Keratinocyte (primary cell): ENCODE data around the gene CTNND2. TPM values are rescaled to one million over a fixed set of nuclear protein-coding genes. Genes with fewer than 3 reads are reported as not detected.

Experiments used
- DNase-seq: peaks from one replicate; pipeline ENCODE4 v3.0.0-alpha.2; 2011; ENCODE audit warnings: low read depth, missing footprints, low spot score
- FAIRE-seq: peaks from 2 replicates; lab custom pipeline; 2011; peaks lifted over from hg19 to GRCh38; lab: Jason Lieb, UNC
- H2AFZ ChIP-seq: 2 replicates; pipeline ENCODE4 v1.6.0; 2012; ENCODE audit warnings: low read length, control low read depth, inconsistent platforms; ENCODE audit not compliant: control insufficient read depth
- H3K27ac ChIP-seq: 2 replicates; pipeline ENCODE4 v1.5.1; 2011; ENCODE audit warnings: low read length; ENCODE audit not compliant: control insufficient read depth, insufficient read depth
- H3K27me3 ChIP-seq: 3 replicates; pipeline ENCODE4 v1.6.0; 2011; ENCODE audit warnings: low read length; ENCODE audit not compliant: control insufficient read depth, insufficient read depth; ENCODE audit errors: extremely low read depth
- H3K36me3 ChIP-seq, 2 experiments: 2 replicates in 1 of 2; 3 replicates in 1 of 2; pipeline ENCODE4 v1.5.1; 2011; ENCODE audit warnings: low read length in 2 of 2, mild to moderate bottlenecking in 1 of 2; ENCODE audit not compliant: control insufficient read depth in 2 of 2, insufficient read depth in 2 of 2; ENCODE audit errors: extremely low read depth in 1 of 2
- H3K4me1 ChIP-seq: 3 replicates; pipeline ENCODE4 v1.5.1; 2011; ENCODE audit warnings: low read length; ENCODE audit not compliant: control insufficient read depth, insufficient read depth; ENCODE audit errors: extremely low read depth
- H3K4me2 ChIP-seq: 3 replicates; pipeline ENCODE4 v1.6.0; 2011; ENCODE audit warnings: low read depth, low read length; ENCODE audit not compliant: control insufficient read depth, insufficient read depth; ENCODE audit errors: extremely low read depth
- H3K4me3 ChIP-seq, 3 experiments: fragments of 200-600 bp in 1 of 3; sonication (generic) in 1 of 3; 2 replicates in 2 of 3; 3 replicates in 1 of 3; pipeline ENCODE4 v1.5.1; 2011 to 2016; ENCODE audit warnings: low read length in 3 of 3, mild to moderate bottlenecking in 3 of 3, control low read depth in 2 of 3, inconsistent platforms in 1 of 3, low read depth in 1 of 3, mixed read lengths in 1 of 3, mixed run types in 1 of 3, moderate library complexity in 1 of 3; ENCODE audit not compliant: control insufficient read depth in 2 of 3, insufficient read depth in 2 of 3; ENCODE audit errors: extremely low read depth in 1 of 3
- H3K79me2 ChIP-seq: 2 replicates; pipeline ENCODE4 v1.6.0; 2012; ENCODE audit warnings: low read length; ENCODE audit not compliant: control insufficient read depth, insufficient read depth
- H3K9ac ChIP-seq: 3 replicates; pipeline ENCODE4 v1.6.0; 2011; ENCODE audit warnings: low read length; ENCODE audit not compliant: control insufficient read depth, insufficient read depth; ENCODE audit errors: extremely low read depth
- H3K9me1 ChIP-seq: 3 replicates; pipeline ENCODE4 v1.6.0; 2011; ENCODE audit warnings: low read length; ENCODE audit not compliant: control insufficient read depth, insufficient read depth; ENCODE audit errors: extremely low read depth
- H3K9me3 ChIP-seq: 2 replicates; pipeline ENCODE4 v1.5.1; 2012; ENCODE audit warnings: low read depth, low read length; ENCODE audit not compliant: control insufficient read depth
- H4K20me1 ChIP-seq: 3 replicates; pipeline ENCODE4 v1.6.0; 2011; ENCODE audit warnings: low read length; ENCODE audit not compliant: control insufficient read depth, insufficient read depth; ENCODE audit errors: extremely low read depth
- CTCF ChIP-seq, 3 experiments: IDR thresholded peaks in 1 of 3; conservative IDR thresholded peaks in 1 of 3; optimal IDR thresholded peaks in 1 of 3; 2 replicates in 2 of 3; 3 replicates in 1 of 3; pipeline versions ENCODE3 to v1.5.1; 2011; ENCODE audit warnings: low read length in 3 of 3, mild to moderate bottlenecking in 3 of 3, moderate library complexity in 2 of 3, control low read depth in 1 of 3, inconsistent platforms in 1 of 3; ENCODE audit not compliant: insufficient read depth in 2 of 3; ENCODE audit errors: extremely low read depth in 1 of 3
- EZH2 ChIP-seq: IDR thresholded peaks from one replicate; pipeline ENCODE4 v1.6.1; 2012; ENCODE audit warnings: inconsistent platforms, mild to moderate bottlenecking, low read length, moderate library complexity
- dilution Hi-C: fragments of 300-500 bp; cut with MboI; formaldehyde crosslinking; loops from one replicate; pipeline ENCODE4 v1.7.0; 2020; ENCODE audit warnings: low sequenced_read_pairs; ENCODE audit not compliant: extremely low pct_ligation_motif_present
- polyA plus RNA-seq, 5 experiments: library from polyadenylated mRNA; depleted of rRNA in 3 of 5; stranded (reverse) in 3 of 5; stranded (forward) in 1 of 5; unstranded in 1 of 5; fragments of >200 nt; gene quantifications; 1 replicate in 1 of 5; 2 replicates in 3 of 5; 3 replicates in 1 of 5; pipeline versions ENCODE4 v1.2.1 to v1.2.3, GENCODE V29; 2011 to 2012; ENCODE audit warnings: missing spikeins in 2 of 5, low read depth in 1 of 5, low replicate concordance in 1 of 5

CTNND2 gene
- polyA plus RNA-seq, 1 donor (not counting 4 experiments of a cell fraction or from before 2014, with no cell fraction given) = not detected

- H2AFZ ChIP-seq = no peak overlapping the region
- H3K4me3 ChIP-seq = no peak overlapping the region
- TF ChIP-seq EZH2 = no peak
- no peak for TF ChIP-seq CTCF (optimal IDR thresholded peaks at IDR 0.05 in 1 of 3, IDR thresholded peaks at IDR 0.05 in 1 of 3, conservative IDR thresholded peaks at IDR 0.05 in 1 of 3; ENCODE audit: extremely low read depth in 1 of 3, insufficient read depth in 2 of 3, low read length in 3 of 3)
- H3K36me3 ChIP-seq = no peaks in the 10 kb centered on the region
- DNase-seq (no peak), FAIRE-seq (no peak)
- dilution Hi-C loops = no loop called here
- no peaks in the 10 kb centered on the region for H3K9me1 ChIP-seq
- H3K27me3 ChIP-seq = no peaks in the 10 kb centered on the region
- H3K4me2 ChIP-seq = no peak overlapping the region
- no peaks in the 10 kb centered on the region for H3K4me1 ChIP-seq
- H3K9me3 ChIP-seq = no peaks in the 10 kb centered on the region
- no peaks in the 10 kb centered on the region for H3K79me2 ChIP-seq
- no peak overlapping the region for H3K27ac ChIP-seq
- no peak overlapping the region for H3K9ac ChIP-seq
- no peaks in the 10 kb centered on the region for H4K20me1 ChIP-seq
Measured at GRCh38 chr5:11047030-11047429, 857.2 kb downstream of the CTNND2 start.

- Histone ChIP-seq H3K4me3 (no peak overlapping the region), H2AFZ (no peak overlapping the region), H3K27ac (no peak overlapping the region), H3K4me2 (no peak overlapping the region), H3K36me3 (no peaks in the 10 kb centered on the region), H3K9ac (no peak overlapping the region), H3K4me1 (no peaks in the 10 kb centered on the region), H3K9me3 (no peaks in the 10 kb centered on the region), H3K9me1 (no peaks in the 10 kb centered on the region), H3K79me2 (no peaks in the 10 kb centered on the region), H3K27me3 (no peaks in the 10 kb centered on the region), H4K20me1 (no peaks in the 10 kb centered on the region)
- no peak for FAIRE-seq
- dilution Hi-C loops = no loop called here
- TF ChIP-seq CTCF (optimal IDR thresholded peaks at IDR 0.05 in 1 of 3, IDR thresholded peaks at IDR 0.05 in 1 of 3, conservative IDR thresholded peaks at IDR 0.05 in 1 of 3; ENCODE audit: extremely low read depth in 1 of 3, insufficient read depth in 2 of 3, low read length in 3 of 3) = no peak
- TF ChIP-seq EZH2 = no peak
- DNase-seq = no peak
Measured at GRCh38 chr5:11046160-11046559, 858.1 kb downstream of the CTNND2 start.
